Fibroblast of upper back skin (primary cell): Measurements from ENCODE around the gene ARHGAP24.
A peak's percentile ranks its signal among the peaks of the same experiment; 100 is the strongest.
"Not testable (repeated sequence)": the region's sequence is repeated elsewhere in the genome, so short reads cannot be mapped to it uniquely, and the experiment has no call there.

Experiments
- DNase-seq: peaks from one replicate; pipeline ENCODE4 v3.0.0-alpha.2; 2013

ARHGAP24 gene

GRCh38 chr4:85659610-85660218 lies 184.8 kb downstream of the ARHGAP24 start:
- no peak for DNase-seq

GRCh38 chr4:85666625-85667024 lies 191.7 kb downstream of the ARHGAP24 start:
- not testable (repeated sequence) for DNase-seq

- DNase-seq, result no peak
Measured at GRCh38 chr4:85669204-85669603, 194.3 kb downstream of the ARHGAP24 start.

- DNase-seq, result no peak
Measured at GRCh38 chr4:85669992-85670548, 195.1 kb downstream of the ARHGAP24 start.

- peak; percentile 11 for DNase-seq
Measured at GRCh38 chr4:85671120-85671519, 196.2 kb downstream of the ARHGAP24 start.

- peak; percentile 56 for DNase-seq
Measured at GRCh38 chr4:85672116-85672515, 197.2 kb downstream of the ARHGAP24 start.

- no peak for DNase-seq
Measured at GRCh38 chr4:85672959-85673358, 198.0 kb downstream of the ARHGAP24 start.

- DNase-seq, result no peak
Measured at GRCh38 chr4:85673540-85673939, 198.6 kb downstream of the ARHGAP24 start.

- DNase-seq, result no peak
Measured at GRCh38 chr4:85675076-85676049, 200.4 kb downstream of the ARHGAP24 start.

GRCh38 chr4:85676050-85676425 lies 201.1 kb downstream of the ARHGAP24 start:
- no peak for DNase-seq

GRCh38 chr4:85676850-85677590 lies 202.1 kb downstream of the ARHGAP24 start:
- DNase-seq, result peak; percentile 48

GRCh38 chr4:85681221-85681657 lies 206.3 kb downstream of the ARHGAP24 start:
- DNase-seq, result peak; percentile 99

- DNase-seq, result no peak
Measured at GRCh38 chr4:85681921-85682320, 207.0 kb downstream of the ARHGAP24 start.

GRCh38 chr4:85682391-85682790 lies 207.4 kb downstream of the ARHGAP24 start:
- DNase-seq, result no peak

- no peak for DNase-seq
Measured at GRCh38 chr4:85684676-85685075, 209.7 kb downstream of the ARHGAP24 start.

- DNase-seq, result no peak
Measured at GRCh38 chr4:85686398-85686797, 211.4 kb downstream of the ARHGAP24 start.

GRCh38 chr4:85688055-85688740 lies 213.2 kb downstream of the ARHGAP24 start:
- no peak for DNase-seq

- peak; percentile 20 for DNase-seq
Measured at GRCh38 chr4:85696661-85697060, 221.7 kb downstream of the ARHGAP24 start.

- no peak for DNase-seq
Measured at GRCh38 chr4:85697854-85698253, 222.9 kb downstream of the ARHGAP24 start.

GRCh38 chr4:85700362-85700761 lies 225.4 kb downstream of the ARHGAP24 start:
- DNase-seq, result no peak

GRCh38 chr4:85701861-85702321 lies 226.9 kb downstream of the ARHGAP24 start:
- DNase-seq, result peak; percentile 68

GRCh38 chr4:85703096-85703495 lies 228.1 kb downstream of the ARHGAP24 start:
- peak; percentile 63 for DNase-seq
